NCI-H69 (cell line): Measurements from ENCODE around the gene CWF19L1.
"Not testable (repeated sequence)": the region's sequence is repeated elsewhere in the genome, so short reads cannot be mapped to it uniquely, and the experiment has no call there.

Experiments used
- DNase-seq: peaks from one replicate; lab custom pipeline; 2025; lab: John Stamatoyannopoulos, UW

Gene CWF19L1

DNA sequence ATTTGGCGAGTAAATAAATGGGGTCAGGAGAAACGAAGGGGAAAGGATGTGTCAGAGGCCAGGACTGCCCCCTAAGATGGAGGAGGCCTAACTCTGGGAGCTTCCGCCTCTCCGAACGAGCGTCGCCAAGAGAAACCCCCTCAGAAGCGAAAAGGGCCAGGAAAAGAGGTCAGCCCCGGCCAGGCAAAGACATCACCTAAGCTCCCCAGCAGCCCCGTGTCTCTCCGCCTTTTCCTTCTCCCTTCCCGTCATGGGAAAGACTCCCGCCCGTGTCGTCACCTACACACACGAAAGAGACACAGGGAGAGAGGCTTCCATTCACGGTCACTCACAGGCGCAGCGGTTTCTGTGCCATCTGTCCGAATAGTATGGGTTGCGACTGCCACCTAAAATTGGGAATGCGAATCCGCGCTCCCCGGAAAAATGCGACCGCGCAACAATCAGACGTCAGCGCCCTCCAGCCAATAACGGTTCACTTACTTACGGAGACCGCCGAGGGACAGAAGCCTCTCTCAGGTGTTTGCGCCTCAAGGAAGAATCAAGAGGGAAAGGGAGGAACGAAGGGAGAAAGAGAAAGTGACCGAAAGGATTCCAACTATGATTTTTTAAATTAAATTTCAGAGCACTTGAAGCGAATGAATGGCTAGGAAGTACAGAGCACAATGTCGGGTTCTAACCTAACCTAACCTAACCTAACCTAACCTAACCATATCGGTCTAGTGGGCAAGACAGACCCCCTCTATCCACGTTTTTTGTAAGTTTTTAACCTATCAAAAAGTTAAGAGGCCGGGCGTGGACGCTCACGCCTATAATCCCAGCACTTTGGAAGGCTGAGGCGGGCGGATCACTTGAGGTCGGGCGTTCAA lies at the start of gene CWF19L1:
Gene CWF19L1, minus strand, starts transcription at position 400 of the 866 bp plus-strand sequence. Its CDS starts 45 bp downstream, at position 355.
- peak; percentile 86 for DNase-seq

DNA sequence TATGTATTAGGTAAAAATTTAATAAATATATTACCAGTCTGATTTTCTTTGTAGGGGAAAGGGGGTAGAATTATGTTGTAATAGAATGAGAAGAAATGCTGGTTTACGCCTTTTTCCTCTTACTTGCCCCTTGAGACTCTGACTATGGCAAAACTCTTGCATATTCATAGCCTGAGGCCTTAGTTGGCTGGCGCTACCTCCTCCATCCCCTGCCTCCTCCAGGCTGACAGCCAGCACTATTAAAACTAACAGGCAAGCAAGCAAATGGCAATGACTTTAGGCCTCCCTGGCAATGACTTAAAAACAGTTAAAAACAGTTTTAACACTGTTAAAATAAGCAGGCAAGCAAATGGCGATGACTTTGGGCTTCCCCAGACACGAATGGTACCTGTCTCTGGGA lies 48.2 kb upstream of the CWF19L1 start:
- DNase-seq, result no peak

DNA sequence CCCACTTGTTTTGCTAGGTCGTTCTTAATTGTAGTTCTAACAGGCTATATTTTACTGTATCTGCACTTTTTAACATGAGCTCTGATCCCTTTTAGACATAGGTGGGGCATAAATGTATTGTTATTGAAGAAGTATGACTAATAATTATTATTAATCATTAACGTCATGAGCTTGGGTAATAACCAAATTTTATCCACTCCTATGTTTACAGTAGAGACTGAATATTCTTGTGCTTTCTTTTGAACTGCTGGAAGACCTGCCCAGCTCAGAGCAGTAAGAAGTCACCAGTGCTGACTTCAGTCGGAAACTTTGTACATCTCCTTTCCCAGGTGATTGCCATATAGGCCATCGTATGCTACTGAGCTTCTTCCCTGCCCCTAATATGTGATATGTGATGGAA lies 43.9 kb upstream of the CWF19L1 start:
- no peak for DNase-seq

DNA sequence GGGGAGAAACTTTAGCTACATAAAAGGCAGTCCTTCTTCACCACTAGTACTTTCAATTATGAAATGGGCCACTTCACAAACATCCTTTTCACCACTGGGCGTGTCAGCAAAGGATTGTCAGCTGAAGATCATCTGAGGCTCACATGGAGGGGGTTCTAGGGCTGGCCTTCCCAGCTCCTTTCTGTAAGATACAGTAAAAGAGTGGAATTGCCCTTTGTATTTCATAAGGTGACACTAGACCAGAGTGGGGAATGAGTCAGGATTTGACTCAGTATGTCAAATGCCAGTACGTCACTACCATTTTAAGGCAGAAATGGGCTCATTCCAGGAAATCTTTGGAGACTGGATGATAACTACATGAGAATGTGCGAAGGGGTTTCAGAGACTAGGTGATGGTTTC lies 40.2 kb upstream of the CWF19L1 start:
- no peak for DNase-seq

DNA sequence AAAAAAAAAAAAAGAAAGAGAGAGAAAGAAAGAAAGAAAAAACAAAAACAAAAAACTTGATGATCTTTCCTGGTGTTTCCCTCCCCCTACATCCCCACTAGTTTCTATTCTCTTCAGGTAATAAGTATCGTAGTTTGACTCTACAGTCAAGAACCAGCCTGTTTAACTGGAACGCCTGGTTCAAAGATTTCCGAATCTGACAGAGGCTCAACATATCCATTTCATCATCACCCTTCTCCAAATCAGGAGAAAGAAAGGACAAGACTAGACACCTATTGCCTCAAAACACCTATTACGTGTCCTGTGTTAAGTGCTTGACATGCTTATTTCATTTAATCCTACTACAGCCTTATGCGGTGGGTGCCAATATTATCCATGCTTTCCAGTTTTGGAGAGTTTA lies 39.4 kb upstream of the CWF19L1 start:
- no peak for DNase-seq

DNA sequence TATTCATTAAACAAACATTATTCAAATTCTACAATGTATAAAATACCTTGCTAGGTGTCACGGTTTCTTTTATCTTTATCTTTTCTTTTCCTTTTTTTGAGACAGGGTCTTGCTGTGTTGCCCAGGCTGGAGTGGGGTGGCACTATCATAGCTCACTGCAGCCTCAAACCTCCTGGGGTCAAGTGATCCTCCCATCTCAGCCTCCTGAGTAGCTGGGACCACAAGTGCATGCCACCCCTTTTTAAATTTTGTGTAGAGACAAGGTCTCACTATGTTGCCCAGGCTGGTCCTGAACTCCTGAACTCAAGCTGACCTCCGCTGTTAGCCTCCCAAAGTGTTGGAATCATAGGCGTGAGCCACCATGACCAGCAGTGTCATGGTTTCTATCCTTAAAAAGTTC lies 37.0 kb upstream of the CWF19L1 start:
- DNase-seq, result no peak

DNA sequence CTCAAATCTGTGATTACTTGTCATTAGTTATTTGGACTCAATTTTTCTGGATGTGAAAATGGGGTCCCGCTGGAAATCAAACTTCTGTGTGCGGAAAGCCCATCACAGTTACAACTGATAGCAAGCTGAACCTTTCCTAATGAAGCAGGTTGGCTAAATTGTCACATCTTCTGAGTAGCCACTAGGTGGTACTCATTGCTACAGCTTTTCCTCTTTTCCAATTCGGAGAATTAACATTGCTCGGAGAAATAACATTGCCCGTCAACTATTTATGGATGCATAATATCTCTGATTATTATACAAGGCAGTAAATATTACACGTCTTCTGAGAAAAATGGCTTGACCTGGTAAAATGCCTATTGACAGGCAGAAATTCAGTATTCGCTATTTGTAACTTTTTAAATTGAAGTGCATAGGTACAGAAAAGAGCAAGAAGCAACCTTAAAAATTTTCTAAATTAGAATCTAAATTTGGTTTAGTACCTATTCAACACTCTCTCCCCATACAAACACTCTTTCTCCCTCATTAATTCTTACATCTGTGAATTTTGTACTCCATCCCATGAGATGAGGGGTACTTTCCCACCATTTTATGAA lies 36.4 kb upstream of the CWF19L1 start:
- peak; percentile 53 for DNase-seq

DNA sequence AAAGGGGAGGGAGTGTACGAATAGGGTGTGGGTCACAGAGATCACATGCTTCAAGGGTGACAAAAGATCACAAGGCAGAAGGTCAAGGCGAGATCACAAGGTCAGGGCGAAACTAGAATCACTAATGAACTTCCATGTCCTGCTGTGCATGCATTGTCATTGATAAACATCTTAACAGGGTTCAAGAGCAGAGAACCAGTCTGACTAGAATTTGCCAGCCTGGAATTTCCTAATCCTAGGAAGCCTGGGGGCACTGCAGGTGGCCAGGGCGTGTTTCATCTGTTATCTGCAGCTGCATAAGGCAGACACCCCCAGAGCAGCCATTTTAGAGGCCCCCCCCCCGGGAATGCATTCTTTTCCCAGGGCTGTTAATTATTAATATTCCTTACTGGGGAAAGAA lies 33.7 kb upstream of the CWF19L1 start:
- not testable (repeated sequence) for DNase-seq

DNA sequence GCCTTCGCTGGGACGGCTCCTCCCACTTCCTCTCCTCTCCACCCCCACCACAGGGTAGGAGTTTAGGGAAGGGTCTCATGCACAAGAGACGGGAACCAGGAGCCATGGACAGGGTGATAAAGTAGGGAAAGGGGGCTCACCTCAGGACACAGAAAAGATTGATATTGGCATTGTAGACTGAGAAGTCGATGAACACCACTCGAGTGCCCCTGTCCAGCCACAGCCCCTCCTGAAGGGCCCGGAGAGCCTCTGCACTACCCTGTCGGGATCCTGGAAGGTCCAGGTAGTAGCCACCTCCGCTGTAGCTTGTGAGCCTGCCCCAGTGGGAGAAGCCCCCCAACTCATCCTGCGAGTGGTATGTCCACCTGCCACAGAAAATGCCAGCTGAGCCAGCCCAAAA lies 29.8 kb upstream of the CWF19L1 start:
- DNase-seq, result no peak

DNA sequence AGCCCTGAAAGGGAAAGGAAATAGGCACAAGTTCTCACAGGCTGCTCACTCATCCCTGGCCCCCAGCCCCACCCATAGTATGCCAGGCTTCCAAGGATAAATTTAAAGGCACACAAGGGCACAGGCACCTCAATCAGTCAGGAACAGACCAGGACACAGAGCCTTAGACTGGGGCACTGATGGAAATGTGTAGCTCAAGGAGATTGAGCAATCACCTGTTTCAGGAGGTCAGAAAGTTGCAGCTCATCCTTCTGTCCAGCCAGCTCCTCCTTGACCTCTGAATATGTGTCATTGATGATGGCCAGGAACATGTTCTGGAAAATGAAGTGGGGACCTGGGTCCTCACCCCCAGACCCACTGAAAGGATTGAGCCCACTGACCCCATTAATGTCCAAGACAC lies 25.6 kb upstream of the CWF19L1 start:
- no peak for DNase-seq

DNA sequence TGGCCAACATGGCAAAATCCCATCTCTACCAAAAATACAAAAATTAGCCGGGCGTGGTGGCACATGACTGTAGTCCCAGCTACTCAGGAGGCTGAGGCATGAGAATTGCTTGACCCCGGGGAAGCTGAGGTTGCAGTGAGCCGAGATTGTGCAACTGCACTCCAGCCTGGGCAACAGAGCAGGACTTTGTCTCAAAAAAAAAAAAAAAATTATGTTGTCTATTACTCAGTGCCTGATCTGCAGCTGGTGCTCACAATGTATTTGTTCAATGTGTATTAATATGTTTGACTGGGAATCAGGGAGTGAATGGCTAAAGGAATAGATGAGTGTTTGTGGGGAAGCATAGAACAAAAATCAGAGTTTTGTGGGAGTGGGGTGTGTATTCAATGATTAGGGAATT lies 24.9 kb upstream of the CWF19L1 start:
- DNase-seq, result not testable (repeated sequence)

DNA sequence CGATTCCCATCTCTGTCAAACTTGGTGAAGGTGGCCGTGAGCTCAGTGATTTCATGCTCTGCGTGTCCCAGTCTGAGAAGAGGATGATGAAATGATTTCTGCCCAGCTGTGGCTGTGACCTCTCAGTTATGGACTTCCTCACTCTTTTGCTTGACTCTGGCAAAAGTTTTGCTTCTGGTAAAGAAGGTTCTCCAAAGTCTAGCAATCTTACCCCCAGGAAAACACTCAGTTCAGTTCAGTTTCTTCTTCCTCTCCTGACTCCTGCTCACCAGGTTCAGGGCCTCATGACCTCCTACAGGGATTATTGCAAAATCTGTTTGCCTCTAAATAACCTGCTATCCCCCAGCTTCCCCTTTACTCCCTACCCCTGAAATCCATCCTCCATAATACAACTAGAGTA lies 23.9 kb upstream of the CWF19L1 start:
- DNase-seq, result no peak

DNA sequence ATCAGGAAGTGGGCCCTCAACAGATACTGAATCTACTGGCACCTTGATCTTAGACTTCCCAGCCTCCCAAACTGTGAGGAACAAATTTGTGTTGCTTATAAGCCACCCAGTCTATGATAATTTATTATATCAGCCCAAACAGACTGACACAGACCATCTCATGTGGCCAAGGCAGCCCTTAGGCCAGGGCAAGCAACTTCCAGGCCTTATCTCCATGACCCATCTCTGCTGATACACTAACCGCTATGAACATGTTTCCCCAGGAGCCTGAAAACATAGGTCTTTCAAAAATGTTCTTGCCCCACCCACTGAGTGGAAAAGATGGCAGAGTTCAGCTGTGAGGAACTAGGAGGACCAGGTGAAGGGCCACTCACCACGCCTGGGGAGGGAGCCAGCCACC lies 22.2 kb upstream of the CWF19L1 start:
- DNase-seq, result no peak

DNA sequence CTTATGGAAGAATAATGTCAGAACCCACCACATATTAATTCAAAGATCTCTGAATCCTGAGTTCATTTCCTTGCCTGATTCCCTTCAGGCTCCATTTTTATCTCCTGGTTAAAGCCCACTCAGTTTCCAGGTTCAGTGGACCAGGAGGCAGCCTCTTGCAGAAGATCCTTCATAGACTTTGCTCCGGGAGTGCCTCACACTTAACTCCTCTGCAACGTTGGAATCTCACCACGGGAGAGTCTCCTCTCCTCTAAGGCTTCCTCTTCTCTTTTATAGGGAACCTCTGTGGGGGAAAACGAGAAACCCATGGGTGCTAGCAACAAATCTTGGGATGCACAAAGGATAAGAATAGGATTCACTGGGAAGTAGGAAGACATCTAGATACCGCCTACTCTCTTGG lies 20.8 kb upstream of the CWF19L1 start:
- DNase-seq, result no peak

DNA sequence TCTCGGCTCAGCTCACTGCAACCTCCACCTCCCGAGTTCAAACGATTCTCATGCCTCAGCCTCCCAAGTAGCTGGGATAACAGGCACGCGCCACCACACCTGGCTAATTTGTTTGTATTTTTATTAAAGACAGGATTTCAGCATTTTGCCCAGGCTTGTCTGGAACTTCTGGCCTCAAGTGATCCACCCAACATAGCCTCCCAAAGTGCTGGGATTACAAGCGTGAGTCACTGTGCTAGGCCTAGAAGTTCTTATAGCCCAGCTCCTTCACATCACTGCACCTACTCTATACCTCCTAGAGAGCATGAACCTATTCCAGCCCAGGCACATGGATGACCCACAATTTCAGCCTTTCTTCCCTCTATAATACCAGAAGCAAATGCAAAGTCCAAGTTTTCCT lies 20.3 kb upstream of the CWF19L1 start:
- no peak for DNase-seq

DNA sequence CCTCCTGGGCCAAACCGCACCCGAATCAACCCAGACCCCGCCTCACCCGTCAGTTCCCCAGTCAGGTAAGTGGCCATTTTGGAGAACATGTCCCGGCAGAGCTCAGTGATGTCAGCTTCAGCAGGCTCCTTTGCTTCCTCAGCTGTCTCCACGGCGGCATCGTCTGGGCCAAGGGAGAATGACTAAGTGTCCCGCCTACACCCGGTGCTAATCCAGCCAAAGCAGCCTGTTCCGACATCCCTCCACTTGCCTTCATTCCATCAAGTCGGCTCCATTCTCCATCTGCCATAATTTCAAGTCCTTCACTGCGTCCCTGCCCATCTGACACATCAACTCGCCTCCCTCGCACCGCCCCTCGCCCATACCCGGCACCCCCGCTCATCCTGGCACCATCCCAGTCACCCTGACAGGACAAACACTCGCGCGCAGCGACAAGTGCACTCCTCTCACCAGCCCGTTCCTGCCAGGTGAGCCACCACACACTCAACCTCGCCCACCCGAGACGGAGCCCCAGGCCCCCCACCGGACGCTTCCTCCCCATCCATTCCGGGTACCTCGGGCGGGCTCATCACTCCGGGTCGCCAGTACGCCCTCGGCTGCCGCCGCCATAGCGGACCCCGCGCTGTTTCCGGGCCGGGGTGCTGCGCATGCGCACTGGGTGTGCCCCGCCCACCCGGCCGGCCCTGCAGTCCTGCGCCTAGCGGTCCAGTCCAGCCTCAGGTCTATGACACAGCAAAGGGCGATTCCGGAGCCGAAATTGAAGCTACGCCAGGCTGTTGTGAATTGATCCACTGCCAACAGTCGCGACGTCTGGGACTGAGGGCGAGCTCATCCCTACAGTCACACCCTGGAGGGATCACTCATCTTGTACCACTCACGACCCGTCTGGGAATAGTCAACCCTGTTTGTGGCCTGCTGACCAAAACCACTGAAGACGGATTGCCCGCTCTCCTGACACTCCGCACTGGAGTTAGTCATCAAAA lies 18.9 kb upstream of the CWF19L1 start, which contains the start of gene BLOC1S2:
Gene BLOC1S2, minus strand, starts transcription at position 630 of the 983 bp plus-strand sequence. Its CDS starts 21 bp downstream, at position 609.
- peak; percentile 71 for DNase-seq

DNA sequence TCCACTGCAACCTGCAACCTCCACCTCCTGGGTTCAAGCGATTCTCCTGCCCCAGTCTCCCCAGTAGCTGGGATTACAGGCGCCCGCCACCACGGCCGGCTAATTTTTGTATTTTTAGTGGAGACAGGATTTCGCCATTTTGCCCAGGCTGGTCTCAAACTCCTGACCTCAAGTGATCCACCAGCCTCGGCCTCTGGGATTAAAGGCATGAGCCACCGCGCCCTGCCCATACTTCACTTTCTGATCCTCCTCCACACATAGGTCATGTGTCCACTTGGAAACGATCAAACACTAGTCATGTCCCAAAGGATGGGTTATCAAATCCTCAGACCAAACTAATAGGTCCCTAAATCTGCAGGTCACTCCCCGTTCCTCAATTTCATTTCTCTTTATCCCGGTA lies 17.9 kb upstream of the CWF19L1 start:
- not testable (repeated sequence) for DNase-seq

DNA sequence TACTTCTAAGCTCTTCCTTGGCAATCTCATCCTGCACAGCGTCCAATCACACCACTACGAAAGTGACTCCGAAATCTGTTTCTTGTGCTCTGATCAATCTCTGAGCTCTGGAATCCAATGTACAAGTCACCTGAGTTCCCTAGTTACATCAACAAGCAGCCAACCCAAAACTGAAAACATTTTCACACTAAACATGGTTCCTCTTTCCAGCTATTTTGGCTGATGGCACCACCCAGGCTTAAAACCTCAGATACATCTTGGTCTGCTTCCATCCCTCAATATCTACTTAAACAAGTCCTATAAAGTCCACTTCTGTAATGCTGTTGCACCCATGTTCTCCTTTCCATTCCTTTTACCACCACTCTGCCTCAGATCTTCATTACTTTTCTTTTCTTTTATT lies 15.5 kb upstream of the CWF19L1 start:
- no peak for DNase-seq

DNA sequence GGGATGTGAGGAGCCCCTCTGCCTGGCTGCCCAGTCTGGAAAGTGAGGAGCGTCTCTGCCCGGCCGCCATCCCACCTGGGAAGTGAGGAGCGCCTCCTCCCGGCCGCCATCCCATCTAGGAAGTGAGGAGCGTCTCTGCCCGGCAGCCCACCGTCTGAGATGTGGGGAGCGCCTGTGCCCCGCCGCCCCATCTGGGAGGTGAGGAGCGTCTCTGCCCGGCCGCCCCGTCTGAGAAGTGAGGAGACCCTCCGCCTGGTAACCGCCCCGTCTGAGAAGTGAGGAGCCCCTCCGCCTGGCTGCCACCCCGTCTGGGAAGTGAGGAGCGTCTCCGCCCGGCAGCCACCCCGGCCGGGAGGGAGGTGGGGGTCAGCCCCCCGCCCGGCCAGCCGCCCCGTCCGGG lies 9.5 kb upstream of the CWF19L1 start:
- DNase-seq, result not testable (repeated sequence)

DNA sequence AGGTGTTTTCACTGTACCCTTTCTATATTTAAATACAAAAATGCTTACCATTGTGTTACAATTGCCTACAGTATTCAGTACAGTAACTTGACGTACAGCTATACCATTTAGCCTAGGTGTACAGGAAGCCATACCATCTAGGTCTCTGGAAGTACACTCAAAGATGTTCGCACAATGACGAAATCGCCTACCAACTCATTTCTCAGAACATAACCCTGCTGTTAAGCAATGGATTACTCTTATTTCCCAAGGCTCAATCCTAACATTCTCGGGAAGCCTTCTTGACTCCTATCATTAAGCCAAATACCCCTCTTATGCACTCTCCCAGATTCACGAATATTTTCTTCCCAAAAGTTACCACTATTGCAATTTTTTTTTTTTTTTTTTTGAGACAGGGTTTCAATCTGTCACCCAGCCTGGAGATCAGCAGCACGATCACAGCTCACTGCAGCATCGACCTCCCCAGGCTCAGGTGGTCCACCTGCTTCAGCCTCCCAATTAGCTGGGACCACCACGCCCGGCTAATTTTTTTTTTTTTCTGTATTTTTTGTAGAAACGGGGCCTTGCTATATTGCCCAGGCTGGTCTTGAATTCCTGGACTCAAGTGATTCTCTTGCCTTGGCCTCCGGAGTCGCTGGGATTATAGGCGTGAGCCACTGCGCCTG lies 1.5 kb downstream of the CWF19L1 start:
- DNase-seq, result no peak

DNA sequence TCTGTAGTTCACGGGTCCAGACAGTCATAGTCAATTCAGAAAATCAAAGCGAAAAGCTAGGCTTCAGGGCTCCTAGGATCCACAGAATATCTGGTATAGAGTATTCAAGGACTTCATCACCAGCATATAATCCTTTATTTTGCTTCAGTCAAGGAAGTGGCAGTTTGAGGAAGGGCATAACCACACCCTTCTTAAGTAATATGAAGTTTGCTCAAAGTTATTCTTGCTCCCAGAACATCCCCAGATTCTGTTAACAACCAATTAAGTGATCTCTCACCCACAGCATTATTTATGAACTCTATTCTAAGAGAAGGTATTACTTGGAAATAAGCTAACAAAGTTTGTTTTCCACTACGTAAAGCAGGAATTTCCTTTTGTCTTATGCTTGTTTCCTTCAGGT lies 13.2 kb downstream of the CWF19L1 start:
- no peak for DNase-seq

DNA sequence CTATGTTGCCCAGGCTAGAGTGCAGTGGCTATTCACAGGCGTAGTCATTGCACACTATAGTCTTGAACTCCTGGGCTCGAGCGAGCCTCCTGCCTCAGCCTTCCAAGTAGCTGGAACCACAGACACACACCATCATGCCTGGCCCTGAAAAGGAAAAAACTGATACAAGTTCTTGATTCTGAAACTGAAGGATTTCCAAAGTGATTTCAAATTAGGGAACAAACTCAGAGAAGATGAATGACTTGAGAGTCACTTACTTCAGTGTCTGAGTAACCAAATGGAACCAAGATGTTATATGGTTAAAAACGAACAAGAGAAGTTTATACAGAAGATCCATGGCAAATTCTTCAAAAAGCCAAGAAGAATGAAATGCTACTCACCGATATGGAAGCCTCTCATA lies 14.4 kb downstream of the CWF19L1 start:
- no peak for DNase-seq
